Measurements from ENCODE around the gene SCYGR2.

DNA sequence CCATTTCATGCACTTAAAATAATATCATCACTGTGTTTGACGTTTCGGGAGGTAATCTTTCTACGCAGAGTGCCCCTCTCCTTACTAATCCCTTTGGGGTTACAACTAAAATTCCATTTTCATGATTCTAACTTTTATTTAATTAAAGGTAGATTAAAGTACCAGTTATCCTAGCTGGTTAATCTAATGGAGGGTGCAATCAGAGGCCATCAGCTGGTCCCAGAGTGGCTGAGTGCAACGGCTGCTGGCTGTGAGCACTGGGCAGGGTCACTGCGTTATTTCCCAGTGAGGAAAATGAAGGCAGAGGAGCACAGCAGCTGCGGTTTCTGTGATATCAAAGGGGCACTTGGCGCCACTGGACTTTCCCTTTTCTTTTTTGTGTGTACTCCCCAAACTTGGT, 30.7 kb downstream of the SCYGR2 start:
- no peak for TF ChIP-seq EZH2phosphoT487 (IDR thresholded peaks at IDR 0.05; ENCODE audit: borderline replicate concordance, low read depth, low read length)
- TF ChIP-seq, protein P1, sequence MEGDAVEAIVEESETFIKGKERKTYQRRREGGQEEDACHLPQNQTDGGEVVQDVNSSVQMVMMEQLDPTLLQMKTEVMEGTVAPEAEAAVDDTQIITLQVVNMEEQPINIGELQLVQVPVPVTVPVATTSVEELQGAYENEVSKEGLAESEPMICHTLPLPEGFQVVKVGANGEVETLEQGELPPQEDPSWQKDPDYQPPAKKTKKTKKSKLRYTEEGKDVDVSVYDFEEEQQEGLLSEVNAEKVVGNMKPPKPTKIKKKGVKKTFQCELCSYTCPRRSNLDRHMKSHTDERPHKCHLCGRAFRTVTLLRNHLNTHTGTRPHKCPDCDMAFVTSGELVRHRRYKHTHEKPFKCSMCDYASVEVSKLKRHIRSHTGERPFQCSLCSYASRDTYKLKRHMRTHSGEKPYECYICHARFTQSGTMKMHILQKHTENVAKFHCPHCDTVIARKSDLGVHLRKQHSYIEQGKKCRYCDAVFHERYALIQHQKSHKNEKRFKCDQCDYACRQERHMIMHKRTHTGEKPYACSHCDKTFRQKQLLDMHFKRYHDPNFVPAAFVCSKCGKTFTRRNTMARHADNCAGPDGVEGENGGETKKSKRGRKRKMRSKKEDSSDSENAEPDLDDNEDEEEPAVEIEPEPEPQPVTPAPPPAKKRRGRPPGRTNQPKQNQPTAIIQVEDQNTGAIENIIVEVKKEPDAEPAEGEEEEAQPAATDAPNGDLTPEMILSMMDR (conservative IDR thresholded peaks at IDR 0.05; ENCODE audit: low read length) = no peak

Measured in OCI-LY7 (cell line).